T47D (cell line): ENCODE data around the gene CAMKK2.
"Not testable (repeated sequence)": the region's sequence is repeated elsewhere in the genome, so short reads cannot be mapped to it uniquely, and the experiment has no call there.

Experiments used
- DNase-seq, 2 experiments: peaks; one replicate each; pipeline versions ENCODE4 v3.0.0 to v3.0.0-alpha.2; 2011 to 2012; ENCODE audit warnings: low read depth in 1 of 2, low spot score in 1 of 2
- JUND ChIP-seq: IDR thresholded peaks from 2 replicates; pipeline ENCODE4 v1.6.1; 2012; ENCODE audit warnings: low read depth
- in situ Hi-C: cut with HindIII; loops from 2 replicates; pipeline ENCODE4 v1.10.0; 2016; ENCODE audit warnings: low sequenced_read_pairs, low pct_unique_long_range_greater_than_20kb

CAMKK2 gene

DNA sequence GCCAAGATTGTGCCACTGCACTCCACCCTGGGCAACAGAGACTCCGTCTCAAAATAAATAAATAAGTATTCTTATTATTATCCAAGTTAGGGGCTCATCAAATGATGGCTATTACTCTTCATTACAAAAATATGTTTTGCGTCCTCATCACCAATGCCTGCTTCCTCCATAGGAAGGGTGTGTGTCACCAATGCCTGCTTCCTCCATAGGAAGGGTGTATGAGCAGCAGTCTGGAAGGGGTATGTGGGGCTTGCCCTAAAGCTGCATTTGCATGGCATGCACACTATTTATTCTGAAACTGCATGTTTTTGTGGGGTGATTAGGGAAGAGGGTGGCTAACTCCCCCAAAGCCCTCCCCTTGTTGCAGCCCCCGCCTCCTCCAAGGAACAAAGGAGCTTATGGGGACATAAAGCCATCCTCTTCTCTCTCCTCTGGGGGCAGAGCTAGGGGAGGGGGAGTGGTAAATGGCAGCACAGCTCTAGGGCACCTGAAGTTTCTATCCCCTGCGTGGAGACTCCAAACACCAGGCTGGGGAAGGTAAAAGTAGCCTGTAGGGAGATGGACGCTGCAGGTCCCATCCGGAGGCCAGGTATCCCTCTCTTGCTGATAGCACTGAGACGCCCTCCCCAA, 1.3 kb downstream of the CAMKK2 start:
- no peak for TF ChIP-seq JUND
- in situ Hi-C loops: no loop called here
- peak in 1 of 2 experiments; percentile 13 for DNase-seq

- in situ Hi-C loops: no loop called here
- DNase-seq: no peak
- no peak for TF ChIP-seq JUND
Observed at GRCh38 chr12:121294151-121294889, 2.2 kb downstream of the CAMKK2 start.

GRCh38 chr12:121293603-121294002, 2.9 kb downstream of the CAMKK2 start:
- in situ Hi-C loops: no loop called here
- DNase-seq: no peak
- no peak for TF ChIP-seq JUND

GRCh38 chr12:121290410-121290809, 6.1 kb downstream of the CAMKK2 start:
- in situ Hi-C loops: no loop called here
- no peak for DNase-seq
- no peak for TF ChIP-seq JUND

GRCh38 chr12:121289962-121290361, 6.5 kb downstream of the CAMKK2 start:
- in situ Hi-C loops: no loop called here
- no peak for DNase-seq

GRCh38 chr12:121288986-121289385, 7.5 kb downstream of the CAMKK2 start:
- in situ Hi-C loops: no loop called here
- no peak for DNase-seq
- TF ChIP-seq JUND: no peak

More at GRCh38 chr12:121289962-121290361, 6.5 kb downstream of the CAMKK2 start:
- no peak for TF ChIP-seq JUND

DNA sequence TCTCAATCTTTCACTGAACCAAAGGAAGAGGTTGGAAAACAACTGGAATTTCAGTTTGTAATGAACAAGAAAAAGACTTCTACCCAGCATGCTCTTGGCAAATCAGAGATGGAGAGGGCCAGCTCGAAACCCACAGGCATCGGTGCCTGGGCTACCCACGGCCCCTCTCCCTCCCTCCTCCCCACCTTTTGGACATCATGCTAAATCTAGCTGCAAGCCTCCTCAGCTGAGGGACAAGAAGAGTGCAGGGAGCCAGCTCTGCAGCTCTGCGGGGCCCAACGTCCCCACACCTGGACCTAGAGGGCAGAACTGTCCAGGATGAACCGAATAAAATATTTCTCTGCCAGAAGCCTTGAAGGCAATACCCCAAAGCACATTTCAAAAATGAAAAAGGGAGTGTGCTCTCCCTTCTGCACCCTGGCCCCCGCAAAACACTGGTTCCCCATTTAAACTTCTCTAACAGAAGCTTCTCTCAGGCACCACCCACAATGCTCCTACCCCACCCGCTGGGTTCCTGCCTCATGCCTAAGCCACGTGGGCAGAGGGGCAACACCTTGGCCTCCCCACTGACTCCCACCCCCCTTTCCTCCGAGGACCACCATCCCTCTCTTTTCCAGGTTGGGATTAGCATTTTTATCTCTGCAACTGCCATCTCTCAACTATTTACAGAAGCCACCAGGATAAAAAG, 8.2 kb downstream of the CAMKK2 start:
- DNase-seq: no peak
- TF ChIP-seq JUND: no peak
- in situ Hi-C loops: no loop called here

DNA sequence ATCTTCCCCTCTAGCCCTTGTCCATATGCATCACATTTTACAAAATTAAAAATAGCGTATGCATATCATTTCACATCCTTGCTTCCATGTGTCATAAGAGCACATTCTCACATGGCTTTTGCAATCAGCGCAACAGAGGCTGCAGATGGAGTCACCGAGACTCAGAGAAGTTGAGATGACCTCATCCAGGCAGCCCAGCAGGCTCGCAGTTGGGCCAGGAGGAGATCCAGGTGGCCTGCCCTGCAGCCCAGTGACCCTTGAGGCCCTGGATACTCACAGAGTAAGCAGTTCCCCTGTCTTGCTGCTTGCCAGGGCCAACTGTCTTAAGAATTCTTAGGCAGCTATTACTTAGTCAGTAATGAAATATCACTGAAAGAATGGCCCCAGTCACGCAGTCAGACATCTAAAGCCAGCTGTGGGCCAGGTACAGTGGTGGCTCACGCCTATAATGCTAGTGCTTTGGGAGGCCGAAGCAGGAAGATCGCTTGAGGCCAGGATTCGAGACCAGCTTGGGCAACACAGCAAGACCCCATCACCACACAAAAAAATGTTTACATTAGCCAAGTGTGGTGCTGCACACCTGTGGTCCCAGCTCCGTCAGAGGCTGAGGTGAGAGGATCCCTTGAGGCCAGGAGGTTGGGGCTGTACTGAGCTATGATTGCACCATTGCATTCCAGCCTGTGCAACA, 9.1 kb downstream of the CAMKK2 start:
- DNase-seq: no peak
- in situ Hi-C loops: no loop called here
- no peak for TF ChIP-seq JUND

GRCh38 chr12:121285856-121286255, 10.7 kb downstream of the CAMKK2 start:
- no peak for DNase-seq
- in situ Hi-C loops: no loop called here
- no peak for TF ChIP-seq JUND

DNA sequence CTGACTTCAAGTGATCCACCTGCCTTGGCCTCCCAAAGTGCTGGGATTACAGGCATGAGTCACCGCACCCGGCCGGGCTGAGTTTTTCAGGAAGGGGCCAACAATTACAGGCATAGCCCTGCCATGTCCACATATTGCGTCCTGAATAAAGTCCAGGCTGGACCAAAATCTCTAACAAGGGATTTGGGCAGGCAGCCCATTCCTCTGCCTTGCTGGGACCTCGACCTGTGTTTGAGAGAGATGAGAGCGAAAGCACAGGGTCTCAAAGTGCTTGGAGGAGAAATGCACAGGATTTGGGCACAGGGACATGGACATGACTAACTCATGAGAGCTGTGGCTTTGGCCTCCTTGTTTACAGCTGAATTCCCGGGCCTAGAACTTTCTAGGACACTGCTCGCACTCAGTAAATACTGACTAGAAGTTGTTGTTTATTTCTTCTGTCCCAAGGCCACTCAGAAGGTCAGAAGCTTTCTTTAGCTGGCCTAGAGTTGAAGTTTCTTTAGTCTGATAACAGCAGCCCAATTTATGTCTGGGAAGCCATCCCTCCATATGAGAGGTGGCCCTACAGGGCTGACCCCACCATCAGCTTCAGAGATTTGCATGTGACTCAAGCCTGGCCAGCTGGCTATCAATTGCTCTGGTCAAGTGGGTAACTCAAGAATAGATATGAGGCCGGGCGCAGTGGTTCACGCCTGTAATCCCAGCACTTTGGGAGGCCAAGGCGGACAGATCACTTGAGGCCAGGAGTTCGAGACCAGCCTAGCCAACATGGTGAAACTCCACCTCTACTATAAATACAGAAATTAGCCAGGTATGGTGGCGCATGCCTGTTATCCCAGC, 11.7 kb downstream of the CAMKK2 start:
- TF ChIP-seq JUND: no peak
- in situ Hi-C loops: no loop called here
- no peak for DNase-seq

DNA sequence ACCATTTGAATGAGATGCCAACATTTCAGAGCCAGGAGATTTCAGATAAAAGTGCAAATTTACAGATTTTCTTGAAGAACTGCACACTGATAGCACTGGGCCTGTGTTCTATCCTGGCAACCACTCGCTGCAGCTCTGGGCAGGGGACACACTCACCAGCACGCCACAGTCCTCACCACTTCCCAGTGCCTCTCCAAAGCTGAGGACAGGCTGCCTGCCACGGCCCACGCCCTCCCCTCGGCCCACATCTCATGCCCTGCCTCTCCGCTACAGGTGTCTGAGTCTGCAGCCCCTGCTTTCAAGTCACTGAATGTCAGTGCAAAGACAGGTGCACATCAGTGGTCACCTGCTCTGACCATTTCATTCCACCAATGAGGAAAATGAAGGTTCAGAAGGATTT, 12.7 kb downstream of the CAMKK2 start:
- no peak for TF ChIP-seq JUND
- in situ Hi-C loops: no loop called here
- no peak for DNase-seq

- DNase-seq: no peak
- in situ Hi-C loops: no loop called here
- no peak for TF ChIP-seq JUND
Observed at GRCh38 chr12:121283388-121283787, 13.1 kb downstream of the CAMKK2 start.

DNA sequence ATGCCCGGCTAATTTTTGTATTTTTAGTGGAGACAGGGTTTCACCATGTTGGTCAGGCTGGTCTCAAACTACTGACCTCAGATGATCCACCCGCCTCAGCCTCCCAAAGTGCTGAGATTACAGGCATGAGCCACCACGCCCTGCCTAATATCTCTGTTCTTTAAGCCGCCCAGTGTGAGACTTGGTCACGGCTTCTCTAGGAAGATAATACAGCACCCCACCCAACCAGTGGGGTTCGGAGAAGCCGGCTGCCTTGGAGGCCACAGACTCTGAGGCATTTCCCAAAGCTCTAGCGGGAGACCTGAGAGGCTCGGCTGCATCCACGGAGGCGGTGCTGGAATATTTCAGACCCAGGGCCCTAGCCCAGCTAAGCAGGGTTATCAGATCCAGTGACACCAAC, 13.6 kb downstream of the CAMKK2 start:
- in situ Hi-C loops, DNase-seq: not testable (repeated sequence)
